AG04450 (cell line): Measurements from ENCODE around the gene NME7. TPM values are rescaled to one million over a fixed set of nuclear protein-coding genes. Genes with fewer than 3 reads are reported as not detected.

Source experiments
- CTCF ChIA-PET: fragments of 300-600, 350-600 bp; formaldehyde crosslinking; extraction: SDS; loops from one replicate; lab custom pipeline; 2022; ENCODE audit warnings: antibody characterized with exemption, inconsistent platforms; lab: Charles Lee
- POLR2A ChIA-PET: fragments of 350-600 bp; formaldehyde crosslinking; extraction: SDS; loops from one replicate; lab custom pipeline; 2021; ENCODE audit warnings: antibody characterized with exemption, inconsistent platforms; lab: Yijun Ruan, JAX
- DNase-seq: peaks from one replicate; pipeline ENCODE4 v3.0.0-alpha.2; 2011; ENCODE audit warnings: low read depth, low spot score
- H3K27ac ChIP-seq: one replicate; pipeline ENCODE4 v1.5.1; 2012; ENCODE audit warnings: low read depth, low read length, control low read depth
- H3K27me3 ChIP-seq: one replicate; pipeline ENCODE4 v1.6.0; 2012; ENCODE audit warnings: low read length; ENCODE audit not compliant: control insufficient read depth, insufficient read depth
- H3K4me3 ChIP-seq: 2 replicates; pipeline ENCODE4 v1.5.1; 2011; ENCODE audit warnings: mild to moderate bottlenecking, low read depth, low read length, control low read depth
- H3K9me3 ChIP-seq: 2 replicates; pipeline ENCODE4 v1.5.1; 2012; ENCODE audit warnings: low read length; ENCODE audit not compliant: control insufficient read depth, insufficient read depth
- CTCF ChIP-seq: IDR thresholded peaks from 2 replicates; pipeline ENCODE4 v1.5.1; 2011; ENCODE audit warnings: low read depth, low read length, control low read depth, inconsistent platforms
- polyA plus RNA-seq: library from polyadenylated mRNA; depleted of rRNA; stranded (reverse); fragments of >200 nt; gene quantifications from 2 replicates; pipeline ENCODE4 v1.2.3, GENCODE V29; 2011

NME7 gene
- polyA plus RNA-seq, 1 experiment: 27.3 TPM

GRCh38 chr1:169250022-169250421 is 117.6 kb downstream of the NME7 start:
- ChIA-PET CTCF (no interaction called here), POLR2A (no interaction called here)
- Histone ChIP-seq H3K27me3 (no peaks in the 10 kb centered on the region), H3K9me3 (no peaks in the 10 kb centered on the region), H3K4me3 (no peak overlapping the region), H3K27ac (no peak overlapping the region)
- TF ChIP-seq CTCF: no peak
- DNase-seq: no peak

- no peaks in the 10 kb centered on the region for H3K9me3 ChIP-seq
- H3K4me3 ChIP-seq: no peak overlapping the region
- DNase-seq: no peak
- TF ChIP-seq CTCF: no peak
- H3K27ac ChIP-seq: no peak overlapping the region
- CTCF ChIA-PET: no interaction called here
- POLR2A ChIA-PET: no interaction called here
- no peaks in the 10 kb centered on the region for H3K27me3 ChIP-seq
Measured at GRCh38 chr1:169249611-169250010, 118.0 kb downstream of the NME7 start.

GRCh38 chr1:169245706-169246105 is 121.9 kb downstream of the NME7 start:
- no peak for DNase-seq
- no peak overlapping the region for H3K27ac ChIP-seq
- ChIA-PET POLR2A (no interaction called here), CTCF (no interaction called here)
- no peaks in the 10 kb centered on the region for H3K9me3 ChIP-seq
- no peak for TF ChIP-seq CTCF
- no peak overlapping the region for H3K4me3 ChIP-seq
- no peaks in the 10 kb centered on the region for H3K27me3 ChIP-seq

- no peak overlapping the region for H3K27ac ChIP-seq
Measured at GRCh38 chr1:169240449-169241232, 127.0 kb downstream of the NME7 start.

More at GRCh38 chr1:169240449-169241232, 127.0 kb downstream of the NME7 start:
- no peak for TF ChIP-seq CTCF
- DNase-seq: no peak
- Histone ChIP-seq H3K27me3 (no peaks in the 10 kb centered on the region), H3K4me3 (no peak overlapping the region), H3K9me3 (no peaks in the 10 kb centered on the region)
- ChIA-PET POLR2A (no interaction called here), CTCF (interaction anchor here (1.5 kb wide), 1 partner anchor 108 kb away, joined by 10 read pairs; no protein-coding TSS in a partner anchor)
